ENCODE results near the gene MED25. TPM values are rescaled to one million over a fixed set of nuclear protein-coding genes. Genes with fewer than 3 reads are reported as not detected.

Gene MED25
- total and polyA plus RNA-seq, 2 of the 4 experiments (the other 2 are of a cell fraction) = 4.7 to 38.5 TPM

Small RNA genes within 50 kb of the gene (microRNA-seq; reads per million reads assigned to microRNA genes)
- gene MIR4749 (ENCODE audit: insufficient read depth in 1 of 2, insufficient read length in 1 of 2, unreplicated experiment in 1 of 2) (1.0 to 2.9 reads per million in 2 experiments), gene MIR6799 (ENCODE audit: insufficient read depth in 1 of 2, insufficient read length in 1 of 2, unreplicated experiment in 1 of 2) (1.8 to 4.1 reads per million in 2 experiments), gene MIR6800 (ENCODE audit: unreplicated experiment) (not detected)

Small RNA genes within 50 kb of the gene (small RNA-seq; reads per million reads assigned to genes)
- gene MIR4749 (0 reads per million in 5 experiments), gene MIR6799 (0 to 0.98 (median 0) reads per million in 5 experiments)

Other genes with a start within 250 kb of the MED25 start
- gene NOSIP, start 237.7 kb upstream of the MED25 start, total RNA-seq (2012; rRNA removed) = 118 and 130 TPM in 2 replicates
- 138 and 164 TPM in 2 replicates for gene NOSIP, start 237.7 kb upstream of the MED25 start, polyA plus RNA-seq (2012; rRNA removed)
- gene PRRG2, start 237.0 kb upstream of the MED25 start, total RNA-seq (2012; rRNA removed) = under 0.01 and 0.54 TPM in 2 replicates
- 0.14 and 0.52 TPM in 2 replicates for gene PRRG2, start 237.0 kb upstream of the MED25 start, polyA plus RNA-seq (2012; rRNA removed)
- gene PRR12, start 227.1 kb upstream of the MED25 start, total RNA-seq (2012; rRNA removed) = 0.28 and 0.36 TPM in 2 replicates
- gene PRR12, start 227.1 kb upstream of the MED25 start, polyA plus RNA-seq (2012; rRNA removed) = 4.0 and 4.1 TPM in 2 replicates
- 50.2 and 50.5 TPM in 2 replicates for gene RRAS, start 178.1 kb upstream of the MED25 start, total RNA-seq (2012; rRNA removed)
- 241 and 267 TPM in 2 replicates for gene RRAS, start 178.1 kb upstream of the MED25 start, polyA plus RNA-seq (2012; rRNA removed)
- 2.2 and 3.1 TPM in 2 replicates for gene SCAF1, start 176.1 kb upstream of the MED25 start, total RNA-seq (2012; rRNA removed)
- 14.6 and 14.8 TPM in 2 replicates for gene SCAF1, start 176.1 kb upstream of the MED25 start, polyA plus RNA-seq (2012; rRNA removed)
- 37.2 and 39.6 TPM in 2 replicates for gene IRF3, start 152.4 kb upstream of the MED25 start, total RNA-seq (2012; rRNA removed)
- gene IRF3, start 152.4 kb upstream of the MED25 start, polyA plus RNA-seq (2012; rRNA removed) = 65.2 and 95.9 TPM in 2 replicates
- gene BCL2L12, start 152.4 kb upstream of the MED25 start, total RNA-seq (2012; rRNA removed) = 3.9 and 4.7 TPM in 2 replicates
- gene BCL2L12, start 152.4 kb upstream of the MED25 start, polyA plus RNA-seq (2012; rRNA removed) = 32.6 and 51.4 TPM in 2 replicates
- gene PRMT1, start 141.0 kb upstream of the MED25 start, total RNA-seq (2012; rRNA removed) = 672 and 840 TPM in 2 replicates
- gene PRMT1, start 141.0 kb upstream of the MED25 start, polyA plus RNA-seq (2012; rRNA removed) = 497 and 529 TPM in 2 replicates
- gene ADM5, start 128.7 kb upstream of the MED25 start, total RNA-seq (2012; rRNA removed) = 0.18 and 0.28 TPM in 2 replicates
- gene ADM5, start 128.7 kb upstream of the MED25 start, polyA plus RNA-seq (2012; rRNA removed) = 0.99 and 1.7 TPM in 2 replicates
- gene CPT1C, start 127.2 kb upstream of the MED25 start, total RNA-seq (2012; rRNA removed) = 14.2 and 14.7 TPM in 2 replicates
- 53.1 and 56.1 TPM in 2 replicates for gene CPT1C, start 127.2 kb upstream of the MED25 start, polyA plus RNA-seq (2012; rRNA removed)
- gene TSKS, start 55.0 kb upstream of the MED25 start, total RNA-seq (2012; rRNA removed) = not detected in 2 replicates
- gene TSKS, start 55.0 kb upstream of the MED25 start, polyA plus RNA-seq (2012; rRNA removed) = 0.10 TPM in 1 of 2 replicates, not detected in the other
- gene AP2A1, start 51.3 kb upstream of the MED25 start, total RNA-seq (2012; rRNA removed) = 40.7 and 41.4 TPM in 2 replicates
- gene AP2A1, start 51.3 kb upstream of the MED25 start, polyA plus RNA-seq (2012; rRNA removed) = 122 and 136 TPM in 2 replicates
- gene FUZ, start 5.0 kb upstream of the MED25 start, total RNA-seq (2012; rRNA removed) = 10.6 and 14.3 TPM in 2 replicates
- gene FUZ, start 5.0 kb upstream of the MED25 start, polyA plus RNA-seq (2012; rRNA removed) = 10.4 and 12.1 TPM in 2 replicates
- 34.4 and 36.1 TPM in 2 replicates for gene PTOV1, start 32.9 kb downstream of the MED25 start, total RNA-seq (2012; rRNA removed)
- 106 and 107 TPM in 2 replicates for gene PTOV1, start 32.9 kb downstream of the MED25 start, polyA plus RNA-seq (2012; rRNA removed)
- gene PNKP, start 49.3 kb downstream of the MED25 start, total RNA-seq (2012; rRNA removed) = 10.6 and 14.2 TPM in 2 replicates
- gene PNKP, start 49.3 kb downstream of the MED25 start, polyA plus RNA-seq (2012; rRNA removed) = 25.0 and 33.0 TPM in 2 replicates
- gene AKT1S1, start 59.1 kb downstream of the MED25 start, total RNA-seq (2012; rRNA removed) = 3.6 and 5.0 TPM in 2 replicates
- 54.4 and 68.7 TPM in 2 replicates for gene AKT1S1, start 59.1 kb downstream of the MED25 start, polyA plus RNA-seq (2012; rRNA removed)
- 1.1 and 1.4 TPM in 2 replicates for gene TBC1D17, start 59.4 kb downstream of the MED25 start, total RNA-seq (2012; rRNA removed)
- gene TBC1D17, start 59.4 kb downstream of the MED25 start, polyA plus RNA-seq (2012; rRNA removed) = 26.8 and 27.8 TPM in 2 replicates
- under 0.01 and 0.36 TPM in 2 replicates for gene IL4I1, start 78.6 kb downstream of the MED25 start, total RNA-seq (2012; rRNA removed)
- 0.27 and 0.31 TPM in 2 replicates for gene IL4I1, start 78.6 kb downstream of the MED25 start, polyA plus RNA-seq (2012; rRNA removed)
- gene ATF5, start 110.9 kb downstream of the MED25 start, total RNA-seq (2012; rRNA removed) = 2.7 and 3.3 TPM in 2 replicates
- 13.3 and 15.7 TPM in 2 replicates for gene ATF5, start 110.9 kb downstream of the MED25 start, polyA plus RNA-seq (2012; rRNA removed)
- 21.3 and 26.4 TPM in 2 replicates for gene NUP62, start 111.2 kb downstream of the MED25 start, total RNA-seq (2012; rRNA removed)
- gene NUP62, start 111.2 kb downstream of the MED25 start, polyA plus RNA-seq (2012; rRNA removed) = 29.7 and 32.4 TPM in 2 replicates
- not detected in 2 replicates for gene SIGLEC11, start 142.9 kb downstream of the MED25 start, total RNA-seq (2012; rRNA removed)
- gene SIGLEC11, start 142.9 kb downstream of the MED25 start, polyA plus RNA-seq (2012; rRNA removed) = not detected in 2 replicates
- 20.6 and 28.7 TPM in 2 replicates for gene VRK3, start 207.1 kb downstream of the MED25 start, total RNA-seq (2012; rRNA removed)
- 27.9 and 35.8 TPM in 2 replicates for gene VRK3, start 207.1 kb downstream of the MED25 start, polyA plus RNA-seq (2012; rRNA removed)
- gene ZNF473, start 207.7 kb downstream of the MED25 start, total RNA-seq (2012; rRNA removed) = 10.8 and 13.3 TPM in 2 replicates
- gene ZNF473, start 207.7 kb downstream of the MED25 start, polyA plus RNA-seq (2012; rRNA removed) = 3.6 and 4.5 TPM in 2 replicates

All from IMR-90 (cell line).